ENCODE results near the gene ADAM19. TPM values are rescaled to one million over a fixed set of nuclear protein-coding genes. Genes with fewer than 3 reads are reported as not detected.

The ADAM19 gene
- polyA plus RNA-seq, 1 donor from 2014 or later = 9.9 TPM

DNA sequence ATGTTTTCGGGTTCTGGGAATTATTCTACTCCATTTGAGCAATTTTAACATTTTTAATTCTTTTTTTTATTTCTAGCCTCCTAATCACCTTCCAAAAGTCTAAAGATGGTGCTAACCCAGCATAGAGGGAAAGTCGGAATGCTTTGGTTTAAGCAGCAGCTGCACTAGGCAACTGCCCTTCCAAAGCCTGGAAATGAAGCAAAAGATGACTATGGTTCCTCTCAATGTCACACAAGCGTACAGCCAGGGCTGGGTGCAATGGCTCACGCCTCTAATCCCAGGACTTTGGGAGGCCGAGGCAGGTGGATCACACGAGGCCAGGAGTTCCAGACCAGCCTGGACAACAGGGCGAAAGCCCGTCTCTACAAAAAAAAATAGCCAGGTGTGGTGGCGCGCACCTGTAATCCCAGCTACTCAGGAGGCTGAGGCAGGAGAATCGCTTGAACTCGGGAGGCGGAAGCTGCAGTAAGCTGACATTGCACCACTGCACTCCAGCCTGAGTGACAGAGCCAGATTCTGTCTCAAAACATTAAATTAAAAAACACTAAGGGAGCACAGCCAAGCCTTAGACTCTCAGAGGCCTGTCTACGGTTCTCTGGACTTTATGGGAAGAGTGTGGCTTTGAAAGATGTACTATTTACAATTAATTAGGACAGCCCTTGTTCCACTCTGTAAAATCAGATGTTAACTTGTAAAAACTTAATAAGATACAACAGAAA, 33.1 kb downstream of the ADAM19 start:
- no peaks in the 10 kb centered on the region for H3K9me2 ChIP-seq (ENCODE audit: insufficient read depth, low read length)
- no peak overlapping the region for H3K9ac ChIP-seq (ENCODE audit: low read length)
- H3K4me2 ChIP-seq (ENCODE audit: low read length) = no peak overlapping the region
- no peak overlapping the region for H2AFZ ChIP-seq (ENCODE audit: low read depth, low read length)
- H3F3A ChIP-seq (ENCODE audit: insufficient read depth, low read length, poor library complexity, severe bottlenecking) = no peaks in the 10 kb centered on the region
- no peaks in the 10 kb centered on the region for H3K9me3 ChIP-seq (ENCODE audit: low read length)
- no peak overlapping the region for H3K4me3 ChIP-seq (ENCODE audit: low read length)
- no peaks in the 10 kb centered on the region for H3K27me3 ChIP-seq (ENCODE audit: insufficient read depth, low read depth, low read length)
- H4K20me1 ChIP-seq (ENCODE audit: insufficient read depth) = no peaks in the 10 kb centered on the region
- no peak overlapping the region for H3K27ac ChIP-seq (ENCODE audit: low read length)
- no peaks in the 10 kb centered on the region for H3K79me2 ChIP-seq (replicated peaks; ENCODE audit: insufficient read depth, low read length)
- no peaks in the 10 kb centered on the region for H3K36me3 ChIP-seq (ENCODE audit: insufficient read depth, low read length)
- TF ChIP-seq POLR2AphosphoS5 (IDR thresholded peaks at IDR 0.05) (no peak), EP300 (conservative IDR thresholded peaks at IDR 0.05; ENCODE audit: poor library complexity, severe bottlenecking) (no peak), SMC3 (conservative IDR thresholded peaks at IDR 0.05; ENCODE audit: poor library complexity) (no peak), MXI1 (conservative IDR thresholded peaks at IDR 0.05; ENCODE audit: poor library complexity, severe bottlenecking) (no peak), EZH2 (IDR thresholded peaks at IDR 0.05; ENCODE audit: borderline replicate concordance, insufficient read depth, low read length, poor library complexity, severe bottlenecking) (no peak), TAF1 (IDR thresholded peaks at IDR 0.05; ENCODE audit: low read depth) (no peak), RAD21 (conservative IDR thresholded peaks at IDR 0.05) (no peak)
- TF ChIP-seq, protein P1, sequence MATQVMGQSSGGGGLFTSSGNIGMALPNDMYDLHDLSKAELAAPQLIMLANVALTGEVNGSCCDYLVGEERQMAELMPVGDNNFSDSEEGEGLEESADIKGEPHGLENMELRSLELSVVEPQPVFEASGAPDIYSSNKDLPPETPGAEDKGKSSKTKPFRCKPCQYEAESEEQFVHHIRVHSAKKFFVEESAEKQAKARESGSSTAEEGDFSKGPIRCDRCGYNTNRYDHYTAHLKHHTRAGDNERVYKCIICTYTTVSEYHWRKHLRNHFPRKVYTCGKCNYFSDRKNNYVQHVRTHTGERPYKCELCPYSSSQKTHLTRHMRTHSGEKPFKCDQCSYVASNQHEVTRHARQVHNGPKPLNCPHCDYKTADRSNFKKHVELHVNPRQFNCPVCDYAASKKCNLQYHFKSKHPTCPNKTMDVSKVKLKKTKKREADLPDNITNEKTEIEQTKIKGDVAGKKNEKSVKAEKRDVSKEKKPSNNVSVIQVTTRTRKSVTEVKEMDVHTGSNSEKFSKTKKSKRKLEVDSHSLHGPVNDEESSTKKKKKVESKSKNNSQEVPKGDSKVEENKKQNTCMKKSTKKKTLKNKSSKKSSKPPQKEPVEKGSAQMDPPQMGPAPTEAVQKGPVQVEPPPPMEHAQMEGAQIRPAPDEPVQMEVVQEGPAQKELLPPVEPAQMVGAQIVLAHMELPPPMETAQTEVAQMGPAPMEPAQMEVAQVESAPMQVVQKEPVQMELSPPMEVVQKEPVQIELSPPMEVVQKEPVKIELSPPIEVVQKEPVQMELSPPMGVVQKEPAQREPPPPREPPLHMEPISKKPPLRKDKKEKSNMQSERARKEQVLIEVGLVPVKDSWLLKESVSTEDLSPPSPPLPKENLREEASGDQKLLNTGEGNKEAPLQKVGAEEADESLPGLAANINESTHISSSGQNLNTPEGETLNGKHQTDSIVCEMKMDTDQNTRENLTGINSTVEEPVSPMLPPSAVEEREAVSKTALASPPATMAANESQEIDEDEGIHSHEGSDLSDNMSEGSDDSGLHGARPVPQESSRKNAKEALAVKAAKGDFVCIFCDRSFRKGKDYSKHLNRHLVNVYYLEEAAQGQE (IDR thresholded peaks at IDR 0.05; ENCODE audit: borderline replicate concordance) = no peak
- TF ChIP-seq, protein P2, sequence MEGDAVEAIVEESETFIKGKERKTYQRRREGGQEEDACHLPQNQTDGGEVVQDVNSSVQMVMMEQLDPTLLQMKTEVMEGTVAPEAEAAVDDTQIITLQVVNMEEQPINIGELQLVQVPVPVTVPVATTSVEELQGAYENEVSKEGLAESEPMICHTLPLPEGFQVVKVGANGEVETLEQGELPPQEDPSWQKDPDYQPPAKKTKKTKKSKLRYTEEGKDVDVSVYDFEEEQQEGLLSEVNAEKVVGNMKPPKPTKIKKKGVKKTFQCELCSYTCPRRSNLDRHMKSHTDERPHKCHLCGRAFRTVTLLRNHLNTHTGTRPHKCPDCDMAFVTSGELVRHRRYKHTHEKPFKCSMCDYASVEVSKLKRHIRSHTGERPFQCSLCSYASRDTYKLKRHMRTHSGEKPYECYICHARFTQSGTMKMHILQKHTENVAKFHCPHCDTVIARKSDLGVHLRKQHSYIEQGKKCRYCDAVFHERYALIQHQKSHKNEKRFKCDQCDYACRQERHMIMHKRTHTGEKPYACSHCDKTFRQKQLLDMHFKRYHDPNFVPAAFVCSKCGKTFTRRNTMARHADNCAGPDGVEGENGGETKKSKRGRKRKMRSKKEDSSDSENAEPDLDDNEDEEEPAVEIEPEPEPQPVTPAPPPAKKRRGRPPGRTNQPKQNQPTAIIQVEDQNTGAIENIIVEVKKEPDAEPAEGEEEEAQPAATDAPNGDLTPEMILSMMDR (IDR thresholded peaks at IDR 0.05; ENCODE audit: poor library complexity, severe bottlenecking) = no peak

DNA sequence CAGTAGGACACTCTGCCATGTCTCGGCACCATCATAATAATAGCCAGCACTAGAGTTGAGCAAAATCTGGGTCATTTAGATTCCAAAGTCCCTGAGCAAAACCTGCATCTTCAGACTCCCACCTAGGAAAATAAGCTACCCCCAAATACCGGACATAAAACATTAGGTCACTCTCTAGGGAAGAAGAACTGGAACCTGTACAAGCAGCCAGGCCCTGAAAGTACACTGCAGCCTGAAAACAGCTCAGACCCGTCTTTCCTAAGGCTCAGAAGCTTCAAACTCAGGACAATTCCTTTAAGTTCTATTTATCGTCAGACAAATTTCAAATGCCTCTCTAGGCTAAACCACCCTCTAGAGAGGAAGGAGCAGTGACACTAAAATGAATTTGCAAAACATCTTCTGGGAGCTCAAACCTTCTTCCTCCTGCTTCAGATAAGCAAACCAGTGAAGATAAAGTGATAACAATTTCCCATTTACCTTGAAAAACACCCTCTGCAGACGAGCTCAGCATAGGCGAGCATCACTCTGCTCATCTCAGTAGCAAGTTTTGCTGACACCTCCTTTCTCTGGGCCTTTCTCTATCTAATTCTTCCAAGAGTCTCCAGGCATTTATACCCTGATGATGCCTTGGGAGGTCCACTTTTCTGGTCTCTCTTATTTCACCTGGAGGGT, 34.0 kb downstream of the ADAM19 start:
- Histone ChIP-seq H3K9ac (ENCODE audit: low read length) (no peak overlapping the region), H3K36me3 (ENCODE audit: insufficient read depth, low read length) (no peaks in the 10 kb centered on the region), H4K20me1 (ENCODE audit: insufficient read depth) (no peaks in the 10 kb centered on the region), H3K9me3 (ENCODE audit: low read length) (no peaks in the 10 kb centered on the region), H2AFZ (ENCODE audit: low read depth, low read length) (no peak overlapping the region), H3K9me2 (ENCODE audit: insufficient read depth, low read length) (no peaks in the 10 kb centered on the region), H3K4me3 (ENCODE audit: low read length) (no peak overlapping the region), H3F3A (ENCODE audit: insufficient read depth, low read length, poor library complexity, severe bottlenecking) (no peaks in the 10 kb centered on the region), H3K27ac (ENCODE audit: low read length) (no peak overlapping the region), H3K4me2 (ENCODE audit: low read length) (no peak overlapping the region), H3K27me3 (ENCODE audit: insufficient read depth, low read depth, low read length) (no peaks in the 10 kb centered on the region), H3K79me2 (replicated peaks; ENCODE audit: insufficient read depth, low read length) (no peaks in the 10 kb centered on the region)
- TF ChIP-seq MXI1 (conservative IDR thresholded peaks at IDR 0.05; ENCODE audit: poor library complexity, severe bottlenecking) (no peak), SMC3 (conservative IDR thresholded peaks at IDR 0.05; ENCODE audit: poor library complexity) (no peak), TAF1 (IDR thresholded peaks at IDR 0.05; ENCODE audit: low read depth) (no peak), POLR2AphosphoS5 (IDR thresholded peaks at IDR 0.05) (no peak), EP300 (conservative IDR thresholded peaks at IDR 0.05; ENCODE audit: poor library complexity, severe bottlenecking) (no peak), EZH2 (IDR thresholded peaks at IDR 0.05; ENCODE audit: borderline replicate concordance, insufficient read depth, low read length, poor library complexity, severe bottlenecking) (no peak), RAD21 (conservative IDR thresholded peaks at IDR 0.05) (no peak)
- TF ChIP-seq, protein P1 (IDR thresholded peaks at IDR 0.05; ENCODE audit: borderline replicate concordance) = no peak
- TF ChIP-seq, protein P2 (IDR thresholded peaks at IDR 0.05; ENCODE audit: poor library complexity, severe bottlenecking) = no peak
